T-helper 2 cell (primary cell): ENCODE measurements around the gene ANKRD24.
"Not testable (repeated sequence)": the region's sequence is repeated elsewhere in the genome, so short reads cannot be mapped to it uniquely, and the experiment has no call there.

ENCODE experiments used
- DNase-seq, 5 experiments: peaks; one replicate each; pipeline versions ENCODE4 v3.0.0 to v3.0.0-alpha.2; 2012 to 2022
- total RNA-seq, 2 donors: gene quantifications; one replicate each; lab custom pipeline; 2026; lab: John Stamatoyannopoulos, UW

Gene ANKRD24
- 0.31 to 1.8 reads per million in 2 donors for total RNA-seq

DNA sequence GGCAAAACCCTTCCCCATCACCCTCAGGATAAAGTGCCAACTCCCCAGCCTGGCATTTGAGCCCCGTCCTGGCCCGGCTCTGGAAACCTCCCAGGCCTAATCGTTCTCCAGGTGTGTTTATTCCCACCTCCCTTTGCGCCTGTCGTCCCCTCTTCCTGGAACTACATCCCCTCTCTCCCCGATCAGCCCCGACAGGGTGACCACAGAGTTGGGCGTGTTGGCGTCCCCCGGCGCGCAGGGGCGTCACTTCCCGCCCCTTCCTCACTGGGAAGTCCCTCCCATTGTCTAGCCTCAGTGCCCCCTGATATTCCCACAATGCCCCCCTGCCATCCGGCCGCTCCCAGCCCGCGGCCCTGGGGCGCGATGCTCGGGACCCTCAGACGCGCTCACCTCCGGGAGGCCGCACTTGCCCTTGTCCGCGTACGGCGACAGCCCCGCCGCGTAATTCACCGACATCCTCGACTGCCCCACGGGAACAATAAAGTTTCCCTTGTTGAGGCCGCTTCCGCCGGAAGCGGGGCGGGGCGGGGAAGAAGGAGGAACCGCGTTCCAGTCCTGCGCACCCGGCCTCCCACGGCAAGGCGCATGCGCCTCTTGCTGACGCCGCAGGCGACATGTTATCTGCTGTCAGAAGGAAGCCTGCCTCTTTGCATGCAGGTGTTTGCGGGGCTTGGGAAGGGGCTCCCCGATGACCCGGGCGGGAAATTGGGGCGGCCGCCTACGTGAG is at the start of gene ANKRD24, which contains the start of gene SIRT6:
ANKRD24 (plus strand) TSS at position 606 of the 727 bp plus-strand sequence. CDS start 3,737 bp downstream, outside the sequence.
SIRT6 (minus strand) TSS at position 480 of the 727 bp plus-strand sequence; CDS start at position 456, 24 bp downstream.
- DNase-seq = peak; percentile 93 to 98 (median 94)

DNA sequence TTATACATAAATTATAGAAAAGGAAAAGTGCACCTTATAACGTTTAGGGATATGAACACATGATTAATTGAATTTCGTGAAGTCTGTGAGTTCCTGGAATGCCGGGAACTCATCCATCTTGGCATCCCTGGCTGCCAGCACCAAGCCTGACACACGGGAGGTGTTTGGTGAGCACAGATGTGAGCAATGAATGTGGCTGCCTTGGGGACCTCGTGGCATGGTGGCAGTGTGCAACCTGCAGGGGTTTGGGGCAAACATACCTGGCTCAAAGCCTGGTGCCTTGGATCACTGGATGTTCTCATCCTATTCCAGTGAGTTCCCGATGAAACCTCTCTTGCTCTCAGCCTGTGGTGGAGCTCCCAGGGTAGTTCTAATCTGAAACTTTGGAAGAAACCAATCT is 48.1 kb upstream of the ANKRD24 start:
- DNase-seq = no peak

DNA sequence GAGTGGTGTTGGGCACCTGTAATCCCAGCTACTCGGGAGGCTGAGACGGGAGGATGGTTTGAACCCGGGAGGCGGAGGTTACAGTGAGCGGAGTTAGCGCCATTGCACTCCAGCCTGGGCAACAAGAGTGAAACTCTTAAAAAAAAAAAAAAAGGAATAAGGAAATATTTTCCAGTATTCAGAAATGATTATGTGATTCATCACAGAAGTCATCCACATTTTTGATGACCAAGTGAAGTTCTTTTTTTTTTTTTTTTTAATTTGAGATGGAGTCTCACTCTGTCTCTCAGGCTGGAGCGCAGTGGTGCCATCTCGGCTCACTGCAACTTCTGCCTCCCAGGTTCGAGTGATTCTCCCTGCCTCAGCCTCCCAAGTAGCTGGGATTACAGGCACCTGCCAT is 47.1 kb upstream of the ANKRD24 start:
- DNase-seq = not testable (repeated sequence)

DNA sequence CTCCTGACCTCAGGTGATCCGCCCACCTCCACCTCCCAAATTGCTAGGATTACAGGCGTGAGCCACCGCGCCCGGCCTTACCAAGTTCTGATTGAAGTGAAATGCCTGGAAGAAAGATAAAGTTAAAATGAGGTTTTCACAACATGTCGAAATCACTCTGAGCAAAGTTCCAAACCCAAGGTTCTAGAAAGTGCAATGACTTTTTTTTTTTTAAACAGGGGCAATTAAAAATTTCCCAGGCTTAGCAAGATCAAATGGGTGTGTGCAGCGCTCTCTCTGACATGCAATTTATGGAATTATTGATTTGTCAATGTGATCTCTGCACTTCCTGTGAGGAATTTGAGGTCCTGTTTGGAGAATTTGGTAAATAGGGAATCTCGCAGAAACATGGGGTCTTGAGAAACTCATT is 45.8 kb upstream of the ANKRD24 start:
- DNase-seq = no peak

DNA sequence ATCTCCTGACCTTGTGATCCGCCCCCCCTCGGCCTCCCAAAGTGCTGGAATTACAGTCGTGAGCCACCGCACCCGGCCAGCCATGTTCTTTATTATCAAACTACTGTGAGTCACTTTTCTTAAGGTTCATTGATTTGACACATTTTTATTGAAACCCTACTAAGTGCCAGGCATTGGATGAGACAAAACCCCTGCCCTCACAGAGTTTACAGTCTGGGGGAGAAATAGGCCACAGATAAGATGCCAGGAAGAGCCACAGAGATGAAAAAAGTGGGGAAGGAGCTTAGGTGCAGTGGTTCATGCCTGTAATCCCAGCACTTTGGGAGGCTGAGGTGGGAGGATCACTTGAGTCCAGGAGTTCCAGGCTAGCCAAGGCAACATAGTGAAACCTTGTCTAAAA is 44.0 kb upstream of the ANKRD24 start:
- no peak for DNase-seq

DNA sequence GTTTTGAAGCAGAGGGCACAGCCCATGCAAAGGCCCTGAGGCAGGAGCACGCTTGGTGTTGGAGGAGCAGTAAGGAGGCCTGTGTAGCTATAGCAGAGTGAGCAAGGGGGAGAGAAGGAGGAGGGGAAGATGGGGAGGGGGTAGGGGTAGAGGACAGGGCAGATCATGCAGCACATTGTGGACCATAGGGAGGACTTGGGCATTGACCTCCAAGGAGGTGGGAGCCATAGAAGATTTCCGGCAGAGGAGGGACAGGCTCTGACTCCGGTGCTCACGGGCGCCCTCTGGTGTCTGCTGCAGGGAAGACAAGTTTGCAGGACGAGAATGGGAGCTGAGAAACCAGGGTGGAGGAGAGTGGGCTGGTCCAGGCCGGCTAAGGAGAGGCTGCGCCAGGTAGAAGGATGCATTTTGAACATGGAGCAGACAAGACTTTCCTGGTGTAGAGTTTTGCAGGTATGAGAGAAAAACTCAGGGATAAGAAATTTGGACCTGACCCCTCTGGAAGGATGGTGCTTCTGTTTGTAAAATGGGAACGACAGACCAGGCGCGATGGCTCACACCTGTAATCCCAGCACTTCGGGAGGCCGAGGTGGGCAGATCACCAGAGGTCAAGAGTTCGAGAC is 42.8 kb upstream of the ANKRD24 start:
- peak; percentile 59 to 86 (median 76) for DNase-seq

DNA sequence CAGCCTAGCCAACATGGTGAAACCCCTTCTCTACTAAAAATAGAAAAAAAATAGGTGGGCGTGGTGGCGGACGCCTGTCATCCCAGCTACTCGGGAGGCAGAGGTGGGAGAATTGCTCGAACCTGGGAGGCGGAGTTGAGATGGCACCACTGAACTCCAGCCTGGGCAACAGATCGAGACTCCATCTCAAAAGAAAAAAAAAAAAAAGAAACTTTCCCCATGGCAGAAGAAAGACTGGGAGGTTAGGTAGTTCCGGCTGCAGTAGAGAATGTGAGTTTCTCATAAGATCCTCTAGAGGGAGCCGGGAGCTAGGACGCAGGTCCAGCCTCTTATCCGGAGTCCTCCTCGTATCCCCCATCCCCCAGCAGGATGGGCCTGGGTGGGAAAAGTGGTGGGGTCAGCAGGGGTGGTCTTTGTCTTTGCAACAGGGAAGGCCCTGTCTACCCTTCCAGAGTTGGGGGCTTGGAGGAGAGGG is 42.2 kb upstream of the ANKRD24 start:
- DNase-seq = peak in 1 of 5 experiments; percentile 63

DNA sequence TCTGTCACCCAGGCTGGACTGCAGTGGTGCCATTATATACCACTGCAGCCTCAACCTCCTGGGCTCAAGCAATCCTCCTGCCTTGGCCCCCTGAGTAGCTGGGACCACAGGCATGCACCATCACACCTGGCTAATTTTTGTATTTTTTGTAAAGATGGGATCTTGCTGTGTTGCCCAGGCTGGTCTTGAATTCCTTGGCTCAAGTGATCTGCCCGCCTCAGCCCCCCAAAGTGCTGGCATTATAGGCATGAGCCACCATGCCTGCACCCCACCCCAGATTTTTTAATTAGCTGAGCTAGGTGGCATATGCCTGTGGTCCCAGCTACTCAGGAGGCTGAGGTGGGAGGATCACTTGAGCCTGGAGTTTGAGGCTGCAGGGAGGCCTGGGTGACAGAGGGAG is 39.6 kb upstream of the ANKRD24 start:
- DNase-seq = not testable (repeated sequence)

DNA sequence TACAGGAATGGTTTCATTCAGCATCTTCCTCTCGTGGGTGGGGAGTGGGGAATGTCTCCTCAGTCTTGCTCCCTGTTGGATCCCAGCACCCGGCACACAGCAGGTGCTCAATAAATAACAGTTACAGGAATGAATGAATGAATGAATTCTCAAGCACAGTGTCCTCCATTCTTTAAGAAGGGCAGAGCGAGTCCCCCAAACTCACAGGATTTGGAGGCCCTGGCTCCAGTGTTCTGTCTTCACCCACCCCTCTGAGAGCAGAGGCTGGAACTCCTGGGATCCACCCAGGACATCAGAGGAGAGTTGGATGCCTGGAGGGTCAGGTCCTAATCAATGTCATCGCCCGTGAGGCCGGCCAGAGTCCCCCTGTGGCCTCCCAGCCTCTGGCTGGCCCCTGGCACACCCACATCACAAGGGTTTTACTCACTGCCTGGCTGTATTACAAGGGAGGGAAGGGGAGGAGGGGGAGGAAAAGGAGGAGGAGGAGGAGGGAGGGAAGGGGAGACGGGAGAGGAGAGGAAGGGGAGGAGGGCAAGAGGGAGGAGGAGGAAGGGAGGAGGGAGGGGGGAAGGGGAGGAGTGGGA is 37.7 kb upstream of the ANKRD24 start:
- no peak for DNase-seq

DNA sequence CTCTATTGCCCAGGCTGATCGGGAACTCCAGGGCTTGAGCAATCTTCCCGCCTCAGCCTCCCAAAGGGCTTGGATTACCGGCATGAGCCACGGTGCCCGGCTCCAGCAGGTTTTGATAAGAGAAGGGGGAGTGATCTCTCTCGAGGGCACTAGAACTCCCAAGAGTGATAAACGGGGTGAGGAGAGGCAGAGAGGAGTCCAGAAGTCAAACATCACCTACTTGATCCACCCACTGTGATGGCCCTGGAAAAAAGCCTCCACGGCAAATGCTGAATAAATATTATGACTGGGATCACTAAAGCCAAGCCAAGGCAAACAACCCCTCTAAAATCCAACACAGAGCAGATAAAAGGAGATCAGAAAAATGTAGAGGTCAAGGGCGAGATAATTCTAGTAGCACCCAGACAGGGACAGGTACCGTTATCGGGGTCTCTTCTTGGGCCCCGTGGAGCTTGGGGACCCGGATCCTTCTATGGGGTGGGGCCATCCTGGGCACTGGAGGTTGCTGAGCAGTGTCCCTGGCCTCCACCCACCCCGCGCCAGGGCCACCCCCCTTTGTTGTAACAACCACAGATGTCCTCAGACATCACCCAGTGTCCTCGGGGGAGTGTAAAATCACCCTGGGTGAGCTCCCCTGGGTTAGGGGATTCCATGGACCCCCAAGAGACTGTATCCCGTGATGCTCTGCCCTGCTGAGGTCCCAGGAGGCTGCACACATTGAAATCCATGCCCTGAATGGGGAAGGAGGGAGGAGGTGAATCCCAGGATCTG is 32.8 kb upstream of the ANKRD24 start:
- no peak for DNase-seq

DNA sequence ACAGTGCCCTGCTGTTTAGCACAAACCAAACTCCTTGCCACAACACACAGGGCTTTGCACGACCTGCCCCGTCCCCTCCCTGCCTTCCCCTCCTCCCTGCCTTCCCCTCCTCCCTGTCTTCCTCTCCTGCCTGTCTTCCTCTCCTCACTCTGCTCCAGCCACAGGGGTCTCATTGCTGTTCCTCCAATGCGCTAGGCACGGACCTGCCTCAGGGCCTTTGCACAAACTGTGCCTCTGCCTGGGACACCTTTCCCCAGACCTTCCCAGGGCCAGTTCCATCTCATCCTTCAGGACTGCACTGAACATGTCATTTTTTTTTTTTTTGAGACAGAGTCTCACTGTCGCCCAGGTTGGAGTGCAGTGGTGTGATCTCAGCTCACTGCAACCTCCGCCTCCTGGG is 30.9 kb upstream of the ANKRD24 start:
- no peak for DNase-seq

DNA sequence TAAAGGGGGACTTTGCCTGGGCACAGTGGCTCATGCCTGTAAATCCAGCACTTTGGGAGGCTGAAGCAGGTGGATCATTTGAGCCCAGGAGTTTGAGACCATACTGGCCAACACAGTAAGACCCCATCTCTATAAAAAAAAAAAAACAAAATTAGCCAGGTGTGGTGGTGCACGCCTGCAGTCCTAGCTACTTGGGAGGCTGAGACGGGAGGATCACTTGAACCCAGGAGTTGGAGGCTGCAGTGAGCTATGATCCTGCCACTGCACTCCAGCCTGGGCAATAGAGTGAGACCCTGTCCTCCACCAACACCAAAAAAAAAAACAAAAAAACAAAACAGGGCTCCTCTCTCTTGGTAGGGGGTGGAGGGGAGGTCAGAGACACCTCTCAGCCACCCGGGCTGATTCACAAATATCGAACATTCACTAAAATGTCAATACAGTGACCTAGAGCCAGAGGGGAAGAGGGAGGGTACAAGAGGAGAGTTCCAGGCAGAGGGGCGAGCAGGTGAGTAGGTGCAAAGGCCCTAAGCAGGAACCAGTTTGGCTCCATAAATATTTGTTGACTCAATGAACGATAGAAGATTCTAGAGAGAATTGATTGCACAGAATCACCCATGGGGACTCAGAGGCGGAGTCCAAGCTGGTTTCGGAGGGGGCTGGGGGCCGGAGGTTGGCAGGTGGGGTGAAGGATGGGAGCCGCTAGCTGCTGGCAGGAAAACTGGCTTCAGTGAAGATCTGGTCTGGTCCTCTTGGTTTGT is 30.1 kb upstream of the ANKRD24 start:
- DNase-seq = no peak

DNA sequence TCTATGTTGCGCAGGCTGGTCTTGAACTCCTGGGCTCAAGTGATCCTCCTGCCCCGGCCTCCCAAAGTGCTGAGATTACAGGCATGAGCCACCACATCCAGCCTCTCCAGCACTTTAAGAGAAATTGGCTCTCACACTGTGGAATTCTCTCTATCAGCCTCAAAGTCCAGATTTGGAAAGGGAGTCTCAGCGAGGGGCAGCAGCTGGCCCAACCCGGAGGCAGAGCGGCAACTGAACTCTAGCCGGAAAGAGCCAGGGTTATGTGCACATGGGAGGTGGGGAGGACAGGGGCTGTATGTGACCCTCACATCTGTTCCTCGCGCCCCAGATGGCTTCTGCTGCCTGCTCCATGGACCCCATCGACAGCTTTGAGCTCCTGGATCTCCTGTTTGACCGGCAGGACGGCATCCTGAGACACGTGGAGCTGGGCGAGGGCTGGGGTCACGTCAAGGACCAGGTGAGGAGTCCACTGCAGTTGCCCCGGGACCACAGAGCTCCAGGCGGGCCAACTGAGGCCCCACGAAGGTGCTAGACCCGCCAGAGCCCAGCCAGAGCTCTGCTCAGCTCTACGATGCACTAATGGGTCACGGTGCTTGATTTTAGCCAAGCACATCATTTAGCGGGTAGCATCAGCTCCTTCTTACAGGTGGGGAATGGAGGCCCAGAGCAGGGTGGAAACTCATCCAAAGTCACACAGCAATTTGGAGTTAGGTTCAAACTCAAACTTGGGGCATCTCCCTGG is 27.7 kb upstream of the ANKRD24 start:
- DNase-seq = no peak

DNA sequence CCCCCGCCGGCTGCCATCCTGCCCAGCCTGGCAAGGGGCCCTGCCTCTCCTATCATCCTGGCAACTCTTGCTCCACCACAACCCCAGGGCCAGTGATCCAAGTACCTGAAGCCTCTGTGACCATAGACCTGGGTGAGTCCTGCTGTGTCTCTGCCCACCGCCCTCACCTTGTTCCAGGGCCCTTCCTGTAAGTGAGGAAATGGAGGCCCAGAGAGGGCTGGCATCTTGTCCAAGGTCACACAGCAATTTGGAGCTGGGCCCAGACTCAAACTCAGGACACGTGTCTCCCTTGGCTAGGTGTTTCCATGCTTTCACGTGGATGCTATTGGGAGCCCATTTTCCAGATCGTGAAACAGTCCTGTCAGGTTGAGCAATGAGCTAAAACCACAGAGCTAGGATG is 25.3 kb upstream of the ANKRD24 start:
- no peak for DNase-seq

DNA sequence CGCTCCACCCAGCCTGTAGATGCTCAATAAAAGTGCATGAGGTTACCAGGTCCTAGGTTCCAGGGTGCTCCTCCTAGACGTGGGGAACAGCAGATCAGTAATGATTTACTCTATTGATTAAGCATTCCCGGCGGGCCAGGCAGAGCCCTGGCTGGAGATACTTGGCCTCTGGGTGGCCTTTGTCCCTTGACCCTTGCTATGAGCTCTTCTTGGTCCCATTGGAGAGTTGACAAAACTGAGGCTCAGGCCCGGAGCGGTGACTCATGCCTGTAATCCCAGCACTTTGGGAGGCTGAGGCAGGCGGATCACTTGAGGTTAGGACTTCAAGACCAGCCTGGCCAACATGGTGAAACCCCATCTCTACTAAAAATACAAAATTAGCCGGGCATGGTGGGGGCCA is 24.5 kb upstream of the ANKRD24 start:
- DNase-seq = not testable (repeated sequence)

DNA sequence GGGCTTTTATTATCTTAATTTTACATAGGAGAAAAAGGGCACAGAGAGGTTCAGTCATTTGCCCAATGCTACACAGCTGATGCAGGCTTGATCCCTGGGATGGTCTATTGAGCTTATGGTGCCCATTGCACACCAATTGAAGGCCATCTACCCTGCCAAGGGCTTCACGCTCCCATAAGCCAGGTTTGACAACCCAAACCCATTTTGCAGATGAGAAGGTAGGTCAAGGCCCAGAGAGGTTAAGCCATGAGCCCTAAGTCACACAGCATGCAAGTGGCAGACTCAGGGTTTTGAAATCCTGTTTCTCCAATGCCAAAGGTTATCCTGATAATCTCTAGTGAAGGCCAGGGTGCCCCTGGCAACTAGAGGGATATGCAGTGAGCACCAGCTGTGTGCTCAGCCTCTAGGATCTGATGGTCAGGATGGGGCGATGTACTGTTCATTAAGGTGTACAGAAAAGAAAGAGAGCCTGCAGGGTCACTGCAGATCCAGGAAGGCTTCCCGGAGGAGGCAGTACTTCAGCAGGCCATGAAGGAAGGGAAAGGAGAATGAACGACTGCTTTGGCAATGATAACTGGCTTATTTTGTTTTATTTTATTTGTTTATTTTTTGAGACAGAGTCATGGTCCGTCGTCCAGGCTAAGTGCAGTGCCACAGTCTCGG is 20.9 kb upstream of the ANKRD24 start:
- no peak for DNase-seq

DNA sequence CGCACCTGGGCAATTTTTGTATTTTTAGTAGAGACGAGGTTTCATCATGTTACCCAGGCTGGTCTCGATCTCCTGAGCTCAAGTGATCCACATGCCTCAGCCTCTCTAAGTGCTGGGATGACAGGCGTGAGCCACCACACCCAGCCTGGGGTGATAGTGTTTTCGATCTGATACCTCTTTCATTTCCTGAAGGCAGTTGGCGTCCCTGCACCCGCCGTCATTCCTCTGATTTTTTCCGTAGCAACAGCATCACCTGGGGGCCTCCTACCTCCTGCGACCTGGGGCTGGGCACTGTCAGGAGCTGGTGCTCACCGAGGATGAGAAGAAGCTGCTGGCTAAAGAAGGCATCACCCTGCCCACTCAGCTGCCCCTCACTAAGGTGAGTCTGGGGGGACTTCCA is 18.2 kb upstream of the ANKRD24 start:
- DNase-seq = no peak

DNA sequence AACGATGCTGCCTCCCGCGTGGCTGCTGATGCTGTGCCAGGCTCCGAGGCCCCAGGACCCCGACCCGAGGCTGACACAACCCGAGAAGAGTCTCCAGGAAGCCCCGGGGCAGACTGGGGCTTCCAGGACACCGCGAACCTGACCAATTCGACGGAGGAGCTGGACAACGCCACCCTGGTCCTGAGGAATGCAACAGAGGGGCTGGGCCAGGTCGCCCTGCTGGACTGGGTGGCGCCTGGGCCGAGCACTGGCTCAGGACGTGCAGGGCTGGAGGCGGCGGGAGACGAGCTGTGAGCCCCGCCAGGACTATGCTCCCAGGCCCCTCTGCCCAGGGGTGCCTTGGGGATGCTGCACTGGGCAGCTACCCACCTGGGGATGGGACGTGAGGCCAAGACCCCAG is 10.8 kb upstream of the ANKRD24 start:
- no peak for DNase-seq

DNA sequence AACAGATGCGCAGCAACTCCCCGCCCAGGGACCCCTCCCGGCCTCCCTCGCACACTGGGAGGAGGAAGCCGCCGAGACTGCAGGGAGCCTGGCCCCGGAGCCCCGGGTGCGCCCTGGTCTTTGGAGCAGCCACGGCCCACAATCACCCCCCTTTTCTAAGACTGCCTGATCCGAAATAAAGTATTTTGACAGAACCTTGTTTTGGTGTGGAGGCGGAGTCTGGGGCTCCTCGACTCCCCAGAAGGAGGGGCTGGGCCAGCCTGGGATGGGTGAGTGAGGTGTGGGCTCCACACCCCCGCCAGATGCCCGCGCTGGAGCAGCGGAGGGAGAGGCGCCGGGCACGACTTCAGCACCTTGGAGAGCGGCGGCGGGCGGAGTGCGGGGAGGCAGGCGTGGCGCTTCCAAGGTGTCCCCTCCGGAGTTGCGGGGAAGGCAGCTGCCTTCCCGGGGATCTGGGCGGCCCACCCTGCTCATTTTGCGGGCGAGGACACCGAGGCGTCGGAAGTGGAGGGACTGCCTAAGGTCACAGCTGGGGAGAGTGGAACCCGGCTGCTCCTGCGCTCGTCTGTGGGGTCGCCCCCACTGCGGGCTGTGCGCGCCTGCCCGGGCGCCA is 9.5 kb upstream of the ANKRD24 start:
- DNase-seq = peak; percentile 40 to 65 (median 57)

DNA sequence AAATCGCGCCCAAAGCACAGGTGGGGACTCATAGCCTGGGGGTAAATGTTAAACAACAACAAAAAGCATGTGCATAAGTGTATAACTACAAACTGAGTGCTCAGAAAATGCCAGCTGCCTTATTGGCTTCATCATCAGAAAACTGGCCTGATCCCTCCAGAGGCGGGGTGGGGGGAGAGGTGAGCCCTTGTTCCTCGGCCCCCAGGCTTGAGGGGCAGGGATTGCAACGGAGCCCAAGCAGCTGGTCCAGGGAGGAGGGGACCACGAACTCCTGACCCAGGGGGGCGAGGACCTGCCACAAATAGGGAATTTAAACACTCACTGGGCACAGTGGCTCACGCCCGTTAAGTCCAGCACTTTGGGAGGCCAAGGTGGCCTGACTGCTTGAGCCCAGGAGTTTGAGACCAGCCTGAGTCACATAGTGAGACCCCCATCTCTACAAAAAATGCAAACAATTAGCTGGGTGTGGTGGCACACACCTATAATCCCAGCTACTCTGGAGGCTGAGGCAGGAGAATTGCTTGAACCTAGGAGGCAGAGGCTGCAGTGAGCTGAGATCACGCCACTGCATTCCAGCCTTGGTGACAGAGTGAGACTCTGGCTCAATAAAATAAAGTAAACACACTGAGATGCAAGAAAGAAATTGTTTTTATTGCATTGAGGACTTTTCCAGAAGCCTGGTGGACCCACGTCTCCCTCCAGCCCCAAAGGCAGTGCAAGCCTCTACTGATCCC is 8.8 kb upstream of the ANKRD24 start:
- DNase-seq = no peak
